SK-N-SH treated with all-trans-retinoic acid at 6 μM for 48 hours (cell line): ENCODE results near the gene RRAS2.

ENCODE experiments used
- BACH2 ChIP-seq: fragments of 250-450 bp; sonication (Bioruptor Pico); IDR thresholded peaks from 2 replicates; pipeline ENCODE4 v1.9.0; 2021; ENCODE audit warnings: mild to moderate bottlenecking, borderline replicate concordance
- GLIS3 ChIP-seq: fragments of 250-450 bp; sonication (Bioruptor Pico); IDR thresholded peaks from 2 replicates; pipeline ENCODE4 v1.5.0; 2020; ENCODE audit warnings: mild to moderate bottlenecking, moderate library complexity
- ISL1 ChIP-seq: fragments of 250-450 bp; sonication (Bioruptor Pico); IDR thresholded peaks from 2 replicates; pipeline ENCODE4 v2.1.2; 2022; ENCODE audit warnings: mild to moderate bottlenecking, moderate library complexity
- PPARA ChIP-seq: fragments of 250-450 bp; sonication (Bioruptor Pico); IDR thresholded peaks from 2 replicates; pipeline ENCODE4 v1.5.0; 2020; ENCODE audit warnings: mild to moderate bottlenecking, borderline replicate concordance
- RARB ChIP-seq: fragments of 250-450 bp; sonication (Bioruptor Pico); IDR thresholded peaks from 2 replicates; pipeline ENCODE4 v1.8.0; 2021; ENCODE audit warnings: mild to moderate bottlenecking, moderate library complexity
- TOX ChIP-seq: fragments of 250-450 bp; sonication (Bioruptor Pico); IDR thresholded peaks from 2 replicates; pipeline ENCODE4 v1.8.0; 2021; ENCODE audit warnings: mild to moderate bottlenecking, moderate library complexity, borderline replicate concordance
- TF ChIP-seq, protein P1 (sequence below): fragments of 250-450 bp; sonication (Bioruptor Pico); IDR thresholded peaks from 2 replicates; pipeline ENCODE4 v1.8.0; 2021; ENCODE audit warnings: low read depth, mild to moderate bottlenecking, moderate library complexity, borderline replicate concordance
- TF ChIP-seq, protein P2 (sequence below): fragments of 250-450 bp; sonication (Bioruptor Pico); IDR thresholded peaks from 2 replicates; pipeline ENCODE4 v1.8.0; 2020; ENCODE audit warnings: mild to moderate bottlenecking, moderate library complexity, borderline replicate concordance

DNA sequence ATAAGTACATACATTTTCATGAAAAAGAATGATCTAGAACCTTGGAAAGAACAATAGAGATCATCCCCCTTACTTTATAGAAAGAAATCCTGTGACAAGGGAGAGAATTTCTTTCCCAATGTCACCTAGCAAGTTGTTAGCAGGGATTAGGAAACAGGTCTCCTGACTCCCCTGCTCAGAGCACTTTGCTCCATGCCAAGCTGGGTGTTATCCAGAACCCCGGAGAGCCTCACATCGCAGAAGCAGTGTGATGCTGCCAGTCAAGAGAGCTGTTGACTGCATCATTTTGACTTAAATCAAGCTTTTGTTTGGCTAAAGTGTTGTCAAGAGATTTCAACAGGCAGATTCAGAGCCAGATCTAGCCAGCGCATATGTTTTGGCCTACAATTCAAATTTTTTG lies 3.6 kb upstream of the RRAS2 start:
- TF ChIP-seq RARB (CRISPR knock-in tag) (no peak), BACH2 (CRISPR knock-in tag) (no peak), ISL1 (no peak), GLIS3 (no peak), PPARA (CRISPR knock-in tag) (no peak), TOX (no peak)
- TF ChIP-seq, protein P1, sequence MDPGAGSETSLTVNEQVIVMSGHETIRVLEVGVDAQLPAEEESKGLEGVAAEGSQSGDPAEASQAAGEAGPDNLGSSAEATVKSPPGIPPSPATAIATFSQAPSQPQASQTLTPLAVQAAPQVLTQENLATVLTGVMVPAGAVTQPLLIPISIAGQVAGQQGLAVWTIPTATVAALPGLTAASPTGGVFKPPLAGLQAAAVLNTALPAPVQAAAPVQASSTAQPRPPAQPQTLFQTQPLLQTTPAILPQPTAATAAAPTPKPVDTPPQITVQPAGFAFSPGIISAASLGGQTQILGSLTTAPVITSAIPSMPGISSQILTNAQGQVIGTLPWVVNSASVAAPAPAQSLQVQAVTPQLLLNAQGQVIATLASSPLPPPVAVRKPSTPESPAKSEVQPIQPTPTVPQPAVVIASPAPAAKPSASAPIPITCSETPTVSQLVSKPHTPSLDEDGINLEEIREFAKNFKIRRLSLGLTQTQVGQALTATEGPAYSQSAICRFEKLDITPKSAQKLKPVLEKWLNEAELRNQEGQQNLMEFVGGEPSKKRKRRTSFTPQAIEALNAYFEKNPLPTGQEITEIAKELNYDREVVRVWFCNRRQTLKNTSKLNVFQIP (CRISPR knock-in tag) = no peak
- TF ChIP-seq, protein P2, sequence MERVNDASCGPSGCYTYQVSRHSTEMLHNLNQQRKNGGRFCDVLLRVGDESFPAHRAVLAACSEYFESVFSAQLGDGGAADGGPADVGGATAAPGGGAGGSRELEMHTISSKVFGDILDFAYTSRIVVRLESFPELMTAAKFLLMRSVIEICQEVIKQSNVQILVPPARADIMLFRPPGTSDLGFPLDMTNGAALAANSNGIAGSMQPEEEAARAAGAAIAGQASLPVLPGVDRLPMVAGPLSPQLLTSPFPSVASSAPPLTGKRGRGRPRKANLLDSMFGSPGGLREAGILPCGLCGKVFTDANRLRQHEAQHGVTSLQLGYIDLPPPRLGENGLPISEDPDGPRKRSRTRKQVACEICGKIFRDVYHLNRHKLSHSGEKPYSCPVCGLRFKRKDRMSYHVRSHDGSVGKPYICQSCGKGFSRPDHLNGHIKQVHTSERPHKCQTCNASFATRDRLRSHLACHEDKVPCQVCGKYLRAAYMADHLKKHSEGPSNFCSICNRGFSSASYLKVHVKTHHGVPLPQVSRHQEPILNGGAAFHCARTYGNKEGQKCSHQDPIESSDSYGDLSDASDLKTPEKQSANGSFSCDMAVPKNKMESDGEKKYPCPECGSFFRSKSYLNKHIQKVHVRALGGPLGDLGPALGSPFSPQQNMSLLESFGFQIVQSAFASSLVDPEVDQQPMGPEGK (CRISPR knock-in tag) = no peak
